Activated CD8-positive, alpha-beta memory T cell treated with anti-CD3 and anti-CD28 coated beads, Interleukin-2, amount 50 U/mL, for 4 hours (primary cell): ENCODE results near the gene ZNF716.
"Not testable (repeated sequence)": the region's sequence is repeated elsewhere in the genome, so short reads cannot be mapped to it uniquely, and the experiment has no call there.

Experiments
- DNase-seq: peaks from one replicate; pipeline ENCODE4 v3.0.0-alpha.2; 2020

ZNF716 gene

DNA sequence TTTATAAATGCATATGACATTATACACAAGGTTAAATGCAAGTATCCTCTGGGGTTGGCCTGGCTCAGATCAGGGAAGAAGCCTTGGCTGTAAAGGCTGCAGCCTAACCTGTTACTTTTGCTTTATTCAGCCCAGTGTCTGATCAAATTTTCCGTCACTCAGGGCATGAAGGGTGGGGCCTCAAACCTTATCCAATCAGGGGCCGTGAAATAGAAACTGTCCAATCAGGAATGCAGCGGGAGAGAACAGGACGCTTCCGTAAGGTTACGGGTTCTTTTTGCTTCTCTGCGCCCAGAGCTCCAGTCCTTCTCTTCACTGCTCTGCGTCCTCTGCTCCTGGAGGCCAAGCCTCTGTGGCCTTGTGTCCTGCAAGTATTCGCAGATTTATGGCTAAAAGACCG, at the start of gene ZNF716:
Gene ZNF716 (plus strand): TSS at position 274 of the 400 bp plus-strand sequence. CDS start 112 bp downstream, at position 386.
- no peak for DNase-seq

DNA sequence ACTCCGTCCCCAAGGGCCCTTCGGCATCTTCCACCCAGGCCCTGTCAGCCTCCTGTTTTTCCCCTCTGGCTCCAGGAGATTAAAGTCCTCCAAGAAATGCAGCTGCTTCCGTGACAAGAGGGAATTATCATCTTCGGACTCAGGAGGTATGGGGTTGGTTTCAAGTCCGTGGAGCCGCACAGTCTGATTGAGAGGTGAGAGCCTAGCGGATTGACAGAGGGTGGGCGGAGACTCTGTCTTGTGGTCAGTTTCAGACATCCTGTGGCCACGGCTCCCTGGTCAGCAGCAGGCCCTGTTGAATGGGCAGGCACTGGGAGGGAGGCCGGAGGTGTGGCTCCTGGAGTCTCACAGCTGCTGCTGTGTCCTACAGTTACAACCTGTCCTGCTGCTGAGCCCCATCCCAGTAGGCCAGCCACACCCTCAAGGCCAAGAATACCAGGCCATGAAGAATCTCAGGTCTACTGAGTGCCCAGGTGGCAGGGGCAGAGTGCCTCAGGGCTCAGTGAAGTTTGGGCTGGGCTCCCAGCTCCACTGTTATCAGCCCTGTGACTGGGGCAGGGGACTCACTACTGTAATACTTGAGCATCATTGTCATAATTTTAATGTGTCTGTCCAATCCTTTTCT, 49.3 kb upstream of the ZNF716 start:
- DNase-seq: no peak

DNA sequence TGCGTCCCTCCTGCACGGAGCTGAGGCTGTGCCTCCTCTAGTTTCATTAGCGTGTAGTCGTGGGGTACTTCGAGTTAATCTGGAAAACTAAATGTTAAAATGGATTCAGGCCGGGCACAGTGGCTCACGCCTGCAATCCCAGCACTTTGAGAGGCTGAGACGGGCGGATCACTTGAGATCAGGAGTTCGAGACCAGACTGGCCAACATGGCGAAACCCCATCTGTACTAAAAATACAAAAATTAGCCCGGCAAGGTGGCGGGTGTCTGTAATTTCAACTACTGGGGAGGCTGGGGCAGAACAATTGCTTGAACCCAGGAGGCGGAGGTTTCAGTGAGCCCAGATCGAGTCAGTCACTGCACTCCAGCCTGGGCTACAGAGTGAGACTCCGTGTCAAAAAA, 46.9 kb upstream of the ZNF716 start:
- DNase-seq: not testable (repeated sequence)

DNA sequence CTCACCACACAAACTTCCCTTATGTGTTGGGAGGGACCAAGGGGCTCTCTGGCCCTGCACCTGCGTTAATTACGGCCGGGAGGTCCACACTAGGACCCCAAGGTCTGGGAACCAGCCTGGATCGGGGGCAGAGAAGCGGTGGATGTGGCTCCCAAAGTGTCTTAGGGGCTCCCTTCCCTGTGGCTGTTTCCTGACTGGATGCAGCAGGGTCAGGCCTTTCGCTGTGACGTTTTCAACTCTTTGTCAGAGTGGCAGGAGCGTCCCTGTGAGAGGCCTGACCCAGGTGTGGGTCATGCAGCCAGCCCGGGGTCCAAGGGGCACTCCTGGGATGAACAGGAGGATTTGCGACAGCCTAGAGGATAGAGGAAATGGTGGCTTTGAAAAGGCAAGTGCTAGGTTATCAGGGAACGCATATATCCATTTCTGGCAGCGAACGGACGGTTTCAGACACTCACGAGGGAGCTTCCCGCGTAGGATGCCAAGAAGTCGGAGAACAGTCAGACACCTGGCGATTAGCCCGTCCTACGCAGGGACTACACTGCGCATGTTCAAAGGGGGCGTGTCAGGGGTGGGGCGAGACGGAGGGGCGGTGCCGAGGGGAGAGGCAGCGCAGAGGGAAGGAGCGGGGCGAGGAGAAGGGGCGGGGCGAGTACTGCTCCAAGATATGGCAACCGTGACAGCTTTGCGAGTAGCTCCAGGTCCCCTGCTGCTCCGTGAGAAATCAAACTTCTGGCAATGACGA, 46.2 kb upstream of the ZNF716 start:
- no peak for DNase-seq

DNA sequence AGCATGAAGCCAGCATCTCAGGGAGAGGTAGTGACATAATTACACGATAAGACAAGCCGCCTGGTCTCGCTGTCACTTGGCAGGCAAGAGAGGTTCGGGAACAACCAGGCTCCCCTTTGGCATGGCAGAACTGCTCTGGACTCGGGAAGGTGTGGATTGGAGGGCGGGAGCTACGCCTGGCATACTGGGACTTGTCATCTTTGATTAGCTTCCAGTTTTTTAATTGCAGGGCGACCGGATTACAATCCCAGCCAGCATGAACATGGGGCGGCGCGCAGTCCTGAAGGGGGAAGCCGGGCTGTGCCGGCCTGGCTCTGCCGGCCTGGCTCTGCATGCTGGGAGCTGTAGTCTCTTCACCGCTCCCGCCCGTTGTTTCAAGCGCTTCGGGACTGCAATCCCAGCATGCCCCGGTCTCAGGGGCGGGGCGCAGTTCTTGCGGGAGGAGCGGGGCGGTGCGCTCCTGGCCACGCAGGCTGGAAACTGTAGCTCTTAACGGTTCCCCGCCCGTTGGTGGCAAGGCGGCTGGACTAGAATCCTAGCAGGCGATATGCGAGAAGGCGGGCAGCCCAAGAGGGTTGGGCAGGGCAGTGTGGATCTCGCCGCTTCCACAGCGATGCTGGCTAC, 45.5 kb upstream of the ZNF716 start:
- no peak for DNase-seq

DNA sequence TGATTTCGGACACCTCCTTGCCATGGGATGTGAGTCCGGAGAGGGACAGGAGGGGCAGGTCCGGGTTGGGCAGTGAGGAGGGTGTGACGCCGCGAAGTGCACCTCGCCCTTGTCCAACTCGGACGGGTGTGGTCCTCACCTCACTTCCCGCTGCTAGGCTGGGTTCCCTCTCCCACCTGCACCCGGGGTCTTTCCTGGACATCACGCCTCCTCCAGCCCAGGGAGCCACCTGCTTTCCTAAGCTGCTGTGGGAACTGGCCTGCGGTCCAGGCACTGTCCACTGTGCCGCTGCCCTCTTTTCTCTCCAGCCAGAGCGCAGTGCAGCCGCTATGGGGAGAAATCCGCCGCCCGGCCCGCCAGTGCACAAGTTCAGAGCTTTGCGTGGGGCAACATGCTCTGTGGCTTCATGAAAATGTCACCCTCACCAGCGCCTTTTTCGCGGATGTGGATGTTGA, 45.0 kb upstream of the ZNF716 start:
- DNase-seq: no peak

DNA sequence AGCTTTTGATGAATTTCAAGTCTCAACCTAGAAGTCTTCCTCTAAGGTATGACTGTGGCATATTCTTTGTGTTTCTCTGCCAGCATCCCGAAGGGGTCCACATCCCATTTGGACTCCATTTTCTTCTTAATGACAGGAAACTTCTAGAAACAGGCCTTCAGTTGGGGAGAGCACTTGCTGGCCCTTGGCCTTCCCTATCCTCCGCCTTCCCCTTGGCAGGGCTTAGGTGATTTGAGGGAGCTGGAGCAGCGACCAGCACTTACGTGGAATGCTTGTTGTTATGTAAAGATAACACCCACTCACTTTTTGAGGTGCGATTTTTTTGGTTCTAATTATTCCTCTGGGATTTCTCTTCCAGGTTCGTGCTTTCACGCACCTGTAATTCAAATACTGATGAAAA, 42.9 kb upstream of the ZNF716 start:
- DNase-seq: no peak

DNA sequence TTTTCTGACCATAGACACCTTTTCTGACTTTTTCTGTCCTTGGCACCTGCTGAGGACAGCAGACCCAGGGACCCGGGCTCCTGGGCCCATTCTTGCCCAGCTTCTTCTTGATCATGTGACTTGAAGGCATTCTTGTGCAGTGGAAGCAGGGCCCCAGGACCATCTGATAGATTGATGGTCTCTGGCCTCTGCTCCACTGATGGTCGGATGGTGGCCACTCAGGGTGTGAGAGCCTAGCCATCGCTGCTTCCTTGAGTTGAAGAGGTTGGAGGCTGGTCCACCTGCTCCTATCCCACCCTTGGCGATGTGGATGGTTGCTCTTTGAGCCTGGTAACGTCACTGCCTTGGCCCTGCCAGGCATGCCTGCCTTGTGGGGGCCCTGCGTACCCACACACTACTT, 37.8 kb upstream of the ZNF716 start:
- DNase-seq: no peak

DNA sequence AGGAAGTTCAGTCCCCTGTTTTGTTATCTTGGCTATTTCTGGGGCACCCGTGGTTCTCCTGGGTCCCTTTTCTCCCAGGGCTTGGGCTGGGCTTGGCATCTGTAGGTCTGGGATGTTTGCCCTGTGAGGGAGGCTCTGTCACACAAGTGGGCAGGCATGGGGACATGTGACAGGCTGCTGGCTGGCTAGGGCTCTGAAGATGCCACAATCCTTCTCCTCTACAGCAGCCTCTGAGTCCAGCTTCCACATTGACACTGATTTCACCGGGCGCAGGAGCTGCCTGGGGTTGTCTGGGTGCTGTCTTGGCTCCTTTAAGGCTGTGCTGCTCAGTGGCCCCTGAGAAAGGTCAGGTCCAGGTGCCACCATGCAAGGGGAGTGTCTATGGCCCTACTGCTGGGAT, 37.4 kb upstream of the ZNF716 start:
- DNase-seq: no peak

DNA sequence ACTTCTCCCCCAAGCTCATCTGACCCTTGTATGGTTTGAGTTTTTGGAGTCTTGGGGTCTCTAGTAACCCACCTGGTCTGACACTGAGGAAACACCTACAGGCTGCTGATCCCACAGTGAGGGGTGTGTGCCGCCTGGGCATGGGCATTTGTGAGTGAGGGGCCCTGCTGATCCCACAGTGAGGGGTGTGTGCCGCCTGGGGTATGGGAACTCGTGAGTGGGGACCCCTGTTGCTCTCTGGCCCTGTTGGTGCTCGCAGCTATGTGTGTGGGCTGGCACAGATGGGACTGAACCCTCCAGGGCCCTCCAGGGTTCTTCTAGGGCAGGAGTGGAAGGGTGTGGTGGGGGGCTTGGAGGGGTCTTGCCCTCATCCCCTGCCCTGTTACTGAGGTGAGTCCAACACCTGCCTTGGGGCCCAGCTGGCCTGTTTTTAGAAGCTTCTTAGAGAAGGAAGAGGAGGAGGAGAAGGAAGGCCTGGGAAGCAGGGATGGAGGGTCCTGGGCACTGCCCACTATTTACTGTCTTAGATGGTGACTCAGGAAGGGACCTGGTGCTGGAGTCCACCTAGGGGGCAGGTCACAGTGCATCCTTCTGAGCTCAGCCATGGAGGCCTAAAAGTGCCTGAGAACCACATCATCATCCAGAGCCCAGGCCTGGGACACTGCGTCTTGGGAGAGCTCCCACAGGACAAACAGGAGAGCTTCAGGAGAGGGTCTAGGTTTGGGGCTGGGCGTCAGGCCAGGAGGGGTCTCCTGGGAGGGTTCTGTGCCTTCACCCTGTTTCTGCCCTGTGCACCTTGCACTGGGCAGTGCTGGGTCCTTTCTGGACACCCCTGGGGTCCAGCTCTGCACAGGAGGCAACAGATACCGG, 36.2 kb upstream of the ZNF716 start:
- DNase-seq: no peak

DNA sequence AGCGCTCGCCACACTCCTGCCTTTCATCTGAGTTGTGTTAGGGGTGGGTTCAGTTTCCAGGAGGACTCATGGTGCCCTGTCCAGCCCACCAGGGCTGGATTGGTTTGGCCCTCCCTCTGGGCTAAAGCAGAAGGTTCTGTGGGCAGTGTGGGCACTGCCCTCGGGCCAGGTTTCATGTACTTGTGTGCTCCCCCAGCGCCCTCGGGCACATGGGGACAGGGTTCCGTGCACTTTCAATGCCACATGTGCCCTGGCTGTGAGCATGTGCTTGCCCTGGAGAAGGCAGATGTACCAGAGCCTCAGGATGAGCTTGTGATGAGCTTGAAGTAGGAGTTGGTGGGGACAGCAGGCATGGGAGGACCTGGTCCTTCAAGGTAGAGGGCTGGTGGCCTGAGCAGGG, 35.6 kb upstream of the ZNF716 start:
- DNase-seq: no peak

DNA sequence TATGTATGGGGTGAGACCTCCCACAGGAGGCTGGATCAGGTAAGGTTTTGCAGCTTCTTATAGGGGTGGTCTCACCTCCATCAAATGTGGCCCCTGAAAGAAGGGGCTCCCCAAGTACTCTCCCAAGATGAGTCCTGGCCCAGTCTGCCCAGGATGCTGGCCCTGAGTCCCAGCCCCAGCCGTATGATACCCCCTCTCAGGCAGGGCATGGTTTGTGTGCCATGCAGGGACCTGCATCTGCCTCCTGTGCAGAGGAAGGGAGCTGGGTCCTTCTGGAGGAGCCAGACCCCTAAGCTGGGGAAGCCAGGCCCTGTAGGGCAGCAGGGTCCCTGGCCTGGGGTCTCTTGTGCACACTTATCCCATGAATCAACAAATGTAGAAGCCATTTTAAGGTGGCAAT, 35.1 kb upstream of the ZNF716 start:
- no peak for DNase-seq

DNA sequence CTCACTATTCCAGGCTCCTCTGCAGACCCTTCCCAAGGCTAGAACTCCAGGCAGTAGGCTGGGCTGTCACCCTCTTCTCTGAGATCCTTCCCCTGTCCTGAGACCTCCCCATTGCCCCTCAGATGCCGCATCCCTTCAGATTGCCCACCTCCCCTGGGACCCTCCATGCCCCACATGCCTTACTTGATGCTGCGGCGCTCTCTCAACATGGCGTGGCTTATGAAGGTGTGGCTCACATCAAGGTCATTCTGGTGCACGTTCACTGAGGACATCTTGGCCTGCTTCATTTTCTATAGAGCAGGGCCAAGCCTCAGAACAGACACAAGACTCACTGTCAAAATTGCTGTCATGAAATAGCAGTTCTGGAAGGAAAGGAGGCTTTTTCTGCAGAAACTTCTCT, 34.7 kb upstream of the ZNF716 start:
- DNase-seq: no peak

DNA sequence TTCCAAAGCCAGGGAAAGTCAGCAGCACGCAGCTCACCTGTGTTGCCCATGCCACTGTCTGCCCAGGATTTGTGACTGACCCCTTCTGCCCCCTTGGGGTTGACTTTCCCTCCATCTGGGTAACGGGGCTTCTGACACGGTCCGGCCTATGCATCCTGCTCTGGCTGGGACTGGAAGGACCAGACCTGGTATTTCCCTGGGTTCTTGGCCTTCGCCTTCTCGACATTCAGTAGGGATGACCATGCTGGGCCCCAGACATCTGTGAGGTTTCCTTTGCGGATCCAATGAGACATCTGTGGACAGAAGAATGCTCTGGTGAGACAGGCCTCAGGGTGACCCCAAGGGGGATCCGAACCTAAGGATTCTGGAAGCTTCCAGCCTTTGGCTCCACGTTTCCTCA, 34.2 kb upstream of the ZNF716 start:
- DNase-seq: no peak

DNA sequence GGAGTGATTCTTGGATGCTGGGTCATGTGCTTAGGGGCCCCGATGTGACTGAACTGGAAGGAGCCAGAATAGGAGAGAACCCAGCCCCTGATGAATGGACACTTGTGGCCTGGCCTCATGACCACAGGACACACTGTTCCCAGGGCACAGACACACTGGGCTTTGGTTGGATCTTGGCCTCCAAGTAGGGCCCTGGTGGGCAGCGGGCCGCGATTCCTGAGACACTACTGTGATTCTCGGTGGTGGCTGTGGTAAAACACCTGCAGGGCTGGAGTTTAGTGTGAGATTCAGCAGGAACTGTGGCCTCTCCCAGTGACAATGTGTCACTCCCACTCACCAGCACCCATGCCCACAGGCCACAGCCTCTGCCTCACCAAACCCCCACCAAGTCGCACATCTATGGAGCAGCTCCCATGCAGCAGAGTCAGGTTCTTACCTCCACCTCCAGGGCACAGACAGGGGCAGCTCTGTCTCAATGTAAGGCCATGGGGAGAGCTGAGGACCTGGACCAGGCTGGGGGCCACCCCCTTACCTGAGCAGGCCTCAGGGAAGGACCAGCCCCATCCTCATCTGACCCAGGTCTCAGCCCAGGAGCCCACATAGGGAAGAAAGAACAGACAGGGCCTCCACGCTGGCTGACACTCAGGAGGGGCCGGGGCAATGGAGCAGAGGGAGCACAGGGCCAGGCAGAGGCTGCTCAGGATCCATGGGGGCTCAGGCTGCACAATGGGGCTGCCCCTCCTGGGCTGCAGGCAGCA, 33.2 kb upstream of the ZNF716 start:
- no peak for DNase-seq

DNA sequence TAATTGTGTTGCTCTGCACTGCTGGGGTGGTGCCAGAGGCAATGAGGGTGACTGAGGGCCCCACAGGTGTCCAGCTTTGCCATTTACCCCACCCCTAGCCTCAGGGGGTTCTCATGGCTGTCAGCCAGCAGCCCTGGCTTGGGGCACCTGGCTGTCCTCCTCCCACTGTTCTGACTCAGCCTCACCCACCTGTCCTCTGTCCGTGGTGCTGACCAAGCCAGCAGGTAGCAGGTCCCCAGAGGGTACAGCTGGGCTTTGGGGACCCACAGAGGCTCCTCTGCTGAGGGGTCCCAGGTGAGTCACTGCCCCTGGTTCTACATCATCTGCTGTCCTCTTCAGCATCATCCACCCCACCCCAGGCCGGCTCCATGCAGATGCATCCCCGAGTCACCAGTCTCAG, 32.2 kb upstream of the ZNF716 start:
- no peak for DNase-seq

DNA sequence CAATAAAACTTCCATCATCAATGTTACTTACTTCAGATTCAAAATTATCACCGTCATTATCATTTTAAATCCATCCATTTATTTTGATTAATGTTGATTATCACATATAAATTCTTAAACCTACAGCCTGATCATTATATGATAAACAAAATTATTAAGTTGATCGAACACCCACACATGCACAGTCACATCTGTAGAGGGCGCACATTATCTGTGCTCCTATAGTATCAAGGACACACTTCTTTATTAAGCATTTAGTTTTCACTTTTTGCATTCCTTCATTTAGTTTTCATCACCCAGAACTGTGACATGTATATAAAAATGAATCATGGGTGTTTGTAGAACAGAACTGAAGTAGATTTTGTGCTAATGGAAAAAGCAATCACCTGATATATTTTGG, 26.2 kb upstream of the ZNF716 start:
- no peak for DNase-seq

DNA sequence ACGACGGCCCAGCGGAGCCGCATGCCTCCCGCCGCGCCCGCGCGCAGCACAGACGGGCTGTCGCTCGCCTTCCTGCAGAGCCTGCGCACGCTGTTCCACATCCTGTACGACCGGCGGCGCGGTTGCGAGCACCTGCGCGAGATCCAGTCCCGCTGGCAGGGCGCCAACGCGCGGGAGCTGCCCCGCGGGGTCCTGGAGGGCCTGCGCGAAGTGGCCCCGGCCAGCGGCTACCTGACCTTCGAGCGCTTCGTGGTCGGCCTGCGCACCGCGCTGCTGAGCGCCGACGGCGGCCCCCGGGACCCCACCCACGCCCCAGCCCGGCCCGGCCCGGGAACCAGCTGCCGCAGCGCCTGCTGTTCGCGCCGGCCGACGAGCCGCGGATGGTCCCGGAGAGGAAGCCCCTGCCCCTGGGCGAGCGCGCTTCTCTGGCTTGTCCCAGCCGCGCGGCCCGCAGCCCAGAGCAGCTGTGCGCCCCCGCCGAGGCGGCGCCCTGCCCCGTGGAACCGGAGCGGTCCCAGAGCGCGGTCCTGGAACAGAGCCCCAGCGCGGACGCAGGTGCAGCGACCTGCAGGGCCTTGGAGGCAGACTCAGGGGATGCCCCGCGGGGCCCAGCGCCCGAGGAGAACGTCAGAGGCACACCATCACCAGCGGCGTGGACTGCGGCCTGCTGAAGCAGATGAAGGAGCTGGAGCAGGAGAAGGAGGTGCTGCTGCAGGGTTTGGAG, 25.3 kb upstream of the ZNF716 start:
- DNase-seq: no peak

DNA sequence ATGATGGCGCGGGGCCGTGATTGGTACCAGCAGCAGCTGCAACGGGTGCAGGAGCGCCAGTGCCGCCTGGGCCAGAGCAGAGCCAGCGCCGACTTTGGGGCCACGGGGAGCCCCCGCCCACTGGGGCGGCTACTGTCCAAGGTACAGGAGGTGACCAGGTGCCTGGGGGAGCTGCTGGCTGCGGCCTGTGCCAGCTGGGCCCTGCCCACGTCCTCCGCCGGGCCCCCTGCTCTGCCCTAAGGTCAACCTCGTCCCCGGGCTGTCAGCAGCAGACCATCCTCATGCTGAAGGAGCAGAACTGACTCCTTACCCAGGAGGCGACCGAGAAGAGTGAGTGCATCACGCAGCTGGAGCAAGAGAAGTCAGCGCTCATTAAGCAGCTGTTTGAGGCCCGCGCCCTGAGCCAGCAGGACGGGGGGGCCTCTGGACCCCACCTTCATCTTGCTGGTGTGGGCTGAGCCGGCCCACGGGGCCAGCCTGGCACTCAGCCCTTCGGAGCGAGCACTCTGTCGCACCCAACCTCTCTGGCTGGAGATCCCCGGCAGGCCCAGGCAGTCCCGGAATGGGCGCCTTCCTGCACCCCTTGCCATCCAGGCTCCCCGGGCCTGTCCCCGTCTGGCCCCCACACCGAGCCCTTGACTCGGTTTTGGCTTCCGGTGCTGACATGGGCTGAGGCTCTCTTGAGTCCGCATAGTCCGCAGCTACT, 24.6 kb upstream of the ZNF716 start:
- no peak for DNase-seq

DNA sequence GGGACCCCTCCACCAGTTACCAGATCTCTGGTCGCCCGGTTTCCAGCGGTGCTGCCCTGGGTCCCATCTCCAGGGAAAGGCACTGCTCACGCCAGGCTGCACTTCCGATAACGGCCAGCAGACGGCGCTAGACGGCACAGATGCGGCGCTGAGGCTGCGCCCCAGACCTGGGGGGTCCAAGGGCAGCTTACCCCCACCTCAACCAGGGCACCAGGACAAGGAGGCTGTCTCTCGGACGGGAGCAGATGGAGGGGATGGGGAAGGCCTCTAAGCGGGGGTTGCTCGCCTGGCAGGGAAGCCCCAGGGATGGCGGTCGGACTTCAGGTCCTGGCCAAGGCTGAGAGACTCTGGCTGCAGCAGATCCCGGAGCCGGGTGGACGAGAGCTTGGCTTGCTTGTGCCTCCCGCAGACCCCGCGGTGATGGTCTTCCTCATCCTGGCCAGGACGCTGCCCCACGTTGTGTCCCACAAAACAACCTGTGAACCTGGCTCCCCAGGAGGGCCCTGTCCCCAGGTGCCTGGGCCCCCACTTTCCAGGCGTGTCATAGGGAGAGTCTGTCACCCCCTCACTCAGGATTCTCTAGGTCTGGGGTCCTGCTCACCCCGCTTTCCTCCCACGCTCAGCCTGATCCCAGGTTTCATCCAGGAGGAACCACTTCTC, 23.9 kb upstream of the ZNF716 start:
- DNase-seq: no peak

DNA sequence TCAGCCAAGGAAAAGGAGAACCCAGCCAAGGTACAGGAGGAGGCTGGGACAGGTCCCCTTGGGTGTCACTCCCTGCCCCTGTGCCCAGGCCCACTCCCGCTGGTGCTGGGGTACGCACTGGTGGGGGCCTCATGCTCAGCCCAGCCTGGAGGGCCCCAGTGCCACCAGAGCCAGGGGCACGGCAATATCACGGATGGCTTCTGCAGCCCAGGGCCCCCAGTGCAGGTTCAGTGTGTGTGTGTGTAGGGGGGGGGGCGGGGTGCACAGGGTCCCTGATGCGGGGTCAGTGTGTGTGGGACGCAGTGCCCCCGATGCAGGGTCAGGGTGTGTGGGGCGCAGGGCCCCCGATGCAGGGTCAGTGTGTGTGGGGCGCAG, 23.4 kb upstream of the ZNF716 start:
- no peak for DNase-seq
